ENCODE data around the gene RNASEH2C. TPM values are rescaled to one million over a fixed set of nuclear protein-coding genes. Genes with fewer than 3 reads are reported as not detected.

Gene RNASEH2C
- total and polyA plus RNA-seq, 10 of the 15 experiments (the other 5 are each of a cell fraction or from before 2014, with no cell fraction given) = 5.0 to 160 (median 47.1) TPM

DNA sequence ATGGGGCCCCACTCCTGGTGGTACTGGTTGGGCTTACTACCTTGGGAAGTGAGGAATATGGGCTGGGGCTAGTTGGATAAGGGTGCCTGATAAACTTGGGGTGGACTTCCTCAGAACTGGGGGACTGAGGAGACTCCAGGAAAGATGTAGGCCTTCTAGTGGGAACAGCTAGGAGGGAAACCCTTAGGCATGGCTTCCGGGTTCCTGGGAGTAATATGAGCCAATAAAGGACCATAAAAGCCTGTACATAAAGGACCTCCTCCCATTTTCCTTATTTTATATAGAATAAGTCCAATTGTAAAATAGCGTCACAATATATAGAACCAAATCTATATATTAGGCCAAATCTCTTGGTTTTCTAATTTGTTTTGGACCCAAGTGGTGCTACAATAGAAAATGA lies 18.4 kb upstream of the RNASEH2C start:
- Histone ChIP-seq H2AFZ (ENCODE audit: control insufficient read depth, low read depth, low read length) (no peak overlapping the region), H3K4me1 (ENCODE audit: control insufficient read depth, insufficient read depth, low read length) (no peaks in the 10 kb centered on the region), H3K36me3 (ENCODE audit: control insufficient read depth in 2 of 2, insufficient read depth in 2 of 2, low read length in 1 of 2) (no peaks in the 10 kb centered on the region), H3K4me3 (no peak overlapping the region), H3K27ac (ENCODE audit: control insufficient read depth, insufficient read depth) (no peak overlapping the region), H3K4me2 (ENCODE audit: control insufficient read depth, insufficient read depth) (no peak overlapping the region), H3K9ac (ENCODE audit: control insufficient read depth, insufficient read depth, low read length) (no peak overlapping the region), H3K27me3 (replicated peaks in 1 of 2; ENCODE audit: control insufficient read depth in 2 of 2, insufficient read depth in 2 of 2, low read length in 1 of 2) (peaks cover 0 to 3% of the 10 kb centered on the region in 2 experiments; a peak in 2 of 4 replicates), H3K9me3 (replicated peaks; ENCODE audit: control insufficient read depth, insufficient read depth, low read length) (no peaks in the 10 kb centered on the region), H3K79me2 (ENCODE audit: control insufficient read depth, insufficient read depth, low read length) (no peaks in the 10 kb centered on the region), H4K20me1 (ENCODE audit: control insufficient read depth, insufficient read depth) (no peaks in the 10 kb centered on the region)
- BruUV-seq (replicated peaks) = no TSS peak
- ChIA-PET POLR2A (no interaction called here), CTCF (no interaction called here), RAD21 (ENCODE audit: unreplicated experiment) (no interaction called here), SMC1A (ENCODE audit: uncharacterized antibody, unreplicated experiment) (no interaction called here)
- TF ChIP-seq EP300 (IDR thresholded peaks at IDR 0.05; ENCODE audit: borderline replicate concordance in 1 of 2, control insufficient read depth in 1 of 2, low read depth in 2 of 2, low read length in 2 of 2) = no peak
- no peak for TF ChIP-seq IKZF1 (conservative IDR thresholded peaks at IDR 0.05)
- TF ChIP-seq ETV6 (conservative IDR thresholded peaks at IDR 0.05 in 1 of 2, IDR thresholded peaks at IDR 0.05 in 1 of 2; ENCODE audit: borderline replicate concordance in 1 of 2, low read depth in 1 of 2) = no peak
- TF ChIP-seq MXI1 (IDR thresholded peaks at IDR 0.05; ENCODE audit: low read depth, low read length) = no peak
- TF ChIP-seq, protein P1, sequence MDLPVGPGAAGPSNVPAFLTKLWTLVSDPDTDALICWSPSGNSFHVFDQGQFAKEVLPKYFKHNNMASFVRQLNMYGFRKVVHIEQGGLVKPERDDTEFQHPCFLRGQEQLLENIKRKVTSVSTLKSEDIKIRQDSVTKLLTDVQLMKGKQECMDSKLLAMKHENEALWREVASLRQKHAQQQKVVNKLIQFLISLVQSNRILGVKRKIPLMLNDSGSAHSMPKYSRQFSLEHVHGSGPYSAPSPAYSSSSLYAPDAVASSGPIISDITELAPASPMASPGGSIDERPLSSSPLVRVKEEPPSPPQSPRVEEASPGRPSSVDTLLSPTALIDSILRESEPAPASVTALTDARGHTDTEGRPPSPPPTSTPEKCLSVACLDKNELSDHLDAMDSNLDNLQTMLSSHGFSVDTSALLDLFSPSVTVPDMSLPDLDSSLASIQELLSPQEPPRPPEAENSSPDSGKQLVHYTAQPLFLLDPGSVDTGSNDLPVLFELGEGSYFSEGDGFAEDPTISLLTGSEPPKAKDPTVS (IDR thresholded peaks at IDR 0.05; ENCODE audit: low read depth, low read length) = no peak
- no peak for TF ChIP-seq RUNX3 (IDR thresholded peaks at IDR 0.05; ENCODE audit: low read length)
- TF ChIP-seq CBFB (IDR thresholded peaks at IDR 0.05; ENCODE audit: low read depth) = no peak
- no peak for TF ChIP-seq SREBF1 (IDR thresholded peaks at IDR 0.05; ENCODE audit: low read length)
- TF ChIP-seq, protein P2, sequence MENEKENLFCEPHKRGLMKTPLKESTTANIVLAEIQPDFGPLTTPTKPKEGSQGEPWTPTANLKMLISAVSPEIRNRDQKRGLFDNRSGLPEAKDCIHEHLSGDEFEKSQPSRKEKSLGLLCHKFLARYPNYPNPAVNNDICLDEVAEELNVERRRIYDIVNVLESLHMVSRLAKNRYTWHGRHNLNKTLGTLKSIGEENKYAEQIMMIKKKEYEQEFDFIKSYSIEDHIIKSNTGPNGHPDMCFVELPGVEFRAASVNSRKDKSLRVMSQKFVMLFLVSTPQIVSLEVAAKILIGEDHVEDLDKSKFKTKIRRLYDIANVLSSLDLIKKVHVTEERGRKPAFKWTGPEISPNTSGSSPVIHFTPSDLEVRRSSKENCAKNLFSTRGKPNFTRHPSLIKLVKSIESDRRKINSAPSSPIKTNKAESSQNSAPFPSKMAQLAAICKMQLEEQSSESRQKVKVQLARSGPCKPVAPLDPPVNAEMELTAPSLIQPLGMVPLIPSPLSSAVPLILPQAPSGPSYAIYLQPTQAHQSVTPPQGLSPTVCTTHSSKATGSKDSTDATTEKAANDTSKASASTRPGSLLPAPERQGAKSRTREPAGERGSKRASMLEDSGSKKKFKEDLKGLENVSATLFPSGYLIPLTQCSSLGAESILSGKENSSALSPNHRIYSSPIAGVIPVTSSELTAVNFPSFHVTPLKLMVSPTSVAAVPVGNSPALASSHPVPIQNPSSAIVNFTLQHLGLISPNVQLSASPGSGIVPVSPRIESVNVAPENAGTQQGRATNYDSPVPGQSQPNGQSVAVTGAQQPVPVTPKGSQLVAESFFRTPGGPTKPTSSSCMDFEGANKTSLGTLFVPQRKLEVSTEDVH (IDR thresholded peaks at IDR 0.05; ENCODE audit: low read depth, partially characterized antibody) = no peak
- no peak for TF ChIP-seq IKZF2 (IDR thresholded peaks at IDR 0.05)
- TF ChIP-seq CBX3 (IDR thresholded peaks at IDR 0.05; ENCODE audit: borderline replicate concordance, low read depth) = no peak
- TF ChIP-seq SMC3 (IDR thresholded peaks at IDR 0.05; ENCODE audit: borderline replicate concordance, low read length) = no peak
- TF ChIP-seq, protein P3, sequence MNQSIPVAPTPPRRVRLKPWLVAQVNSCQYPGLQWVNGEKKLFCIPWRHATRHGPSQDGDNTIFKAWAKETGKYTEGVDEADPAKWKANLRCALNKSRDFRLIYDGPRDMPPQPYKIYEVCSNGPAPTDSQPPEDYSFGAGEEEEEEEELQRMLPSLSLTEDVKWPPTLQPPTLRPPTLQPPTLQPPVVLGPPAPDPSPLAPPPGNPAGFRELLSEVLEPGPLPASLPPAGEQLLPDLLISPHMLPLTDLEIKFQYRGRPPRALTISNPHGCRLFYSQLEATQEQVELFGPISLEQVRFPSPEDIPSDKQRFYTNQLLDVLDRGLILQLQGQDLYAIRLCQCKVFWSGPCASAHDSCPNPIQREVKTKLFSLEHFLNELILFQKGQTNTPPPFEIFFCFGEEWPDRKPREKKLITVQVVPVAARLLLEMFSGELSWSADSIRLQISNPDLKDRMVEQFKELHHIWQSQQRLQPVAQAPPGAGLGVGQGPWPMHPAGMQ (IDR thresholded peaks at IDR 0.05; ENCODE audit: borderline replicate concordance) = no peak
- TF ChIP-seq STAT1 (conservative IDR thresholded peaks at IDR 0.05) = no peak
- TF ChIP-seq, protein P4, sequence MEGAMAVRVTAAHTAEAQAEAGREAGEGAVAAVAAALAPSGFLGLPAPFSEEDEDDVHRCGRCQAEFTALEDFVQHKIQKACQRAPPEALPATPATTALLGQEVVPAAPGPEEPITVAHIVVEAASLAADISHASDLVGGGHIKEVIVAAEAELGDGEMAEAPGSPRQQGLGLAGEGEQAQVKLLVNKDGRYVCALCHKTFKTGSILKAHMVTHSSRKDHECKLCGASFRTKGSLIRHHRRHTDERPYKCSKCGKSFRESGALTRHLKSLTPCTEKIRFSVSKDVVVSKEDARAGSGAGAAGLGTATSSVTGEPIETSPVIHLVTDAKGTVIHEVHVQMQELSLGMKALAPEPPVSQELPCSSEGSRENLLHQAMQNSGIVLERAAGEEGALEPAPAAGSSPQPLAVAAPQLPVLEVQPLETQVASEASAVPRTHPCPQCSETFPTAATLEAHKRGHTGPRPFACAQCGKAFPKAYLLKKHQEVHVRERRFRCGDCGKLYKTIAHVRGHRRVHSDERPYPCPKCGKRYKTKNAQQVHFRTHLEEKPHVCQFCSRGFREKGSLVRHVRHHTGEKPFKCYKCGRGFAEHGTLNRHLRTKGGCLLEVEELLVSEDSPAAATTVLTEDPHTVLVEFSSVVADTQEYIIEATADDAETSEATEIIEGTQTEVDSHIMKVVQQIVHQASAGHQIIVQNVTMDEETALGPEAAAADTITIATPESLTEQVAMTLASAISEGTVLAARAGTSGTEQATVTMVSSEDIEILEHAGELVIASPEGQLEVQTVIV (IDR thresholded peaks at IDR 0.05; ENCODE audit: borderline replicate concordance, partially characterized antibody) = no peak
- no peak for TF ChIP-seq ZBED1 (IDR thresholded peaks at IDR 0.05; ENCODE audit: borderline replicate concordance)
- intact Hi-C loops (cut with micrococcal nuclease; ENCODE audit: unreplicated experiment) = no loop called here
- ATAC-seq = no peak
- in situ Hi-C loops (cut with MboI) = no loop called here
- 44% methylated on average over 2 of the region's 2 CpGs for WGBS (ENCODE audit: insufficient coverage, insufficient replicate concordance, low lambda C conversion rate, missing lambda C conversion rate)
- FAIRE-seq = no peak
- no peak for DNase-seq (ENCODE audit: low read depth, low spot score)

Measured in GM12878 (cell line).